SU-DHL-6 (cell line): ENCODE results near the gene SMIM41.

ENCODE experiments used
- H2AFZ ChIP-seq: fragments of 200-600 bp; sonication (generic); 2 replicates; pipeline ENCODE4 v1.6.1; 2014; ENCODE audit warnings: low read depth, mild to moderate bottlenecking, moderate library complexity, mixed read lengths, antibody characterized with exemption, low read length; ENCODE audit not compliant: severe bottlenecking
- H3F3A ChIP-seq: fragments of 200-600 bp; shearing (Covaris generic); 2 replicates; pipeline ENCODE4 v1.6.0; 2016; ENCODE audit warnings: antibody characterized with exemption, mild to moderate bottlenecking; ENCODE audit not compliant: insufficient read depth
- H3K27ac ChIP-seq: fragments of 200-600 bp; sonication (generic); 2 replicates; pipeline ENCODE4 v1.5.1; 2016; ENCODE audit warnings: low read depth, mild to moderate bottlenecking, low read length, moderate library complexity, mixed read lengths
- H3K27me3 ChIP-seq: fragments of 200-600 bp; sonication (generic), shearing (Covaris generic); 2 replicates; pipeline ENCODE4 v1.6.0; 2014; ENCODE audit warnings: mild to moderate bottlenecking, low read length
- H3K36me3 ChIP-seq: fragments of 200-600 bp; sonication (generic); 2 replicates; pipeline ENCODE4 v1.6.1; 2014; ENCODE audit warnings: mild to moderate bottlenecking, low read length, mixed read lengths
- H3K4me2 ChIP-seq: fragments of 300-600, 200-600 bp; shearing (Covaris generic), sonication (generic); 2 replicates; pipeline ENCODE4 v1.6.0; 2014; ENCODE audit warnings: low read length, low read depth, mild to moderate bottlenecking; ENCODE audit not compliant: poor library complexity, severe bottlenecking
- H3K4me3 ChIP-seq: fragments of 200-600 bp; sonication (generic); 2 replicates; pipeline ENCODE4 v1.5.1; 2014; ENCODE audit warnings: antibody characterized with exemption, low read length, mild to moderate bottlenecking, mixed read lengths; ENCODE audit not compliant: insufficient read depth, poor library complexity, severe bottlenecking
- H3K79me2 ChIP-seq: fragments of 200-600 bp; sonication (generic); 2 replicates; pipeline ENCODE4 v1.6.1; 2014; ENCODE audit warnings: mild to moderate bottlenecking, low read length, moderate library complexity; ENCODE audit not compliant: insufficient read depth
- H3K9ac ChIP-seq: fragments of 200-600 bp; sonication (generic); 2 replicates; pipeline ENCODE4 v1.7.0; 2014; ENCODE audit warnings: mild to moderate bottlenecking, low read length
- H3K9me2 ChIP-seq: fragments of 200-600 bp; sonication (generic); replicated peaks from 2 replicates; pipeline ENCODE4 v1.6.1; 2014; ENCODE audit warnings: low read length; ENCODE audit not compliant: insufficient read depth
- H3K9me3 ChIP-seq: fragments of 200-600 bp; sonication (generic); 2 replicates; pipeline ENCODE4 v1.6.1; 2014; ENCODE audit warnings: low read length, mixed read lengths; ENCODE audit not compliant: insufficient read depth
- H4K20me1 ChIP-seq: fragments of 200-600 bp; sonication (generic); 2 replicates; pipeline ENCODE4 v1.6.1; 2014; ENCODE audit warnings: low read depth, mild to moderate bottlenecking, antibody characterized with exemption, low read length, moderate library complexity, mixed read lengths
- EZH2phosphoT487 ChIP-seq: fragments of 200-600 bp; sonication (generic), shearing (Covaris generic); conservative IDR thresholded peaks from 2 replicates; pipeline ENCODE4 v1.6.1; 2018; ENCODE audit warnings: mild to moderate bottlenecking, antibody characterized with exemption, low read length, moderate library complexity, mixed read lengths
- TF ChIP-seq, protein P1 (sequence below): fragments of 200-600 bp; sonication (generic); IDR thresholded peaks from one replicate; pipeline ENCODE4 v1.5.1; 2017; ENCODE audit warnings: antibody characterized with exemption, mild to moderate bottlenecking, low read length, moderate library complexity; ENCODE audit not compliant: insufficient read depth, poor library complexity, severe bottlenecking

SMIM41 gene

GRCh38 chr12:52043386-52044212 lies 35.9 kb upstream of the SMIM41 start:
- no peak overlapping the region for H3K4me2 ChIP-seq
- H4K20me1 ChIP-seq = no peaks in the 10 kb centered on the region
- no peaks in the 10 kb centered on the region for H3K9me2 ChIP-seq
- no peak overlapping the region for H3K9ac ChIP-seq
- H3K27ac ChIP-seq = no peak overlapping the region
- H3K36me3 ChIP-seq = no peaks in the 10 kb centered on the region
- TF ChIP-seq, protein P1, sequence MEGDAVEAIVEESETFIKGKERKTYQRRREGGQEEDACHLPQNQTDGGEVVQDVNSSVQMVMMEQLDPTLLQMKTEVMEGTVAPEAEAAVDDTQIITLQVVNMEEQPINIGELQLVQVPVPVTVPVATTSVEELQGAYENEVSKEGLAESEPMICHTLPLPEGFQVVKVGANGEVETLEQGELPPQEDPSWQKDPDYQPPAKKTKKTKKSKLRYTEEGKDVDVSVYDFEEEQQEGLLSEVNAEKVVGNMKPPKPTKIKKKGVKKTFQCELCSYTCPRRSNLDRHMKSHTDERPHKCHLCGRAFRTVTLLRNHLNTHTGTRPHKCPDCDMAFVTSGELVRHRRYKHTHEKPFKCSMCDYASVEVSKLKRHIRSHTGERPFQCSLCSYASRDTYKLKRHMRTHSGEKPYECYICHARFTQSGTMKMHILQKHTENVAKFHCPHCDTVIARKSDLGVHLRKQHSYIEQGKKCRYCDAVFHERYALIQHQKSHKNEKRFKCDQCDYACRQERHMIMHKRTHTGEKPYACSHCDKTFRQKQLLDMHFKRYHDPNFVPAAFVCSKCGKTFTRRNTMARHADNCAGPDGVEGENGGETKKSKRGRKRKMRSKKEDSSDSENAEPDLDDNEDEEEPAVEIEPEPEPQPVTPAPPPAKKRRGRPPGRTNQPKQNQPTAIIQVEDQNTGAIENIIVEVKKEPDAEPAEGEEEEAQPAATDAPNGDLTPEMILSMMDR = no peak
- no peak for TF ChIP-seq EZH2phosphoT487
- H3K4me3 ChIP-seq = no peak overlapping the region
- no peaks in the 10 kb centered on the region for H3K79me2 ChIP-seq
- no peak overlapping the region for H2AFZ ChIP-seq
- no peaks in the 10 kb centered on the region for H3K9me3 ChIP-seq
- no peaks in the 10 kb centered on the region for H3F3A ChIP-seq
- H3K27me3 ChIP-seq = no peaks in the 10 kb centered on the region

- H3K4me2 ChIP-seq = no peak overlapping the region
- H3K36me3 ChIP-seq = no peaks in the 10 kb centered on the region
- H4K20me1 ChIP-seq = no peaks in the 10 kb centered on the region
- no peak overlapping the region for H3K27ac ChIP-seq
- no peak overlapping the region for H3K9ac ChIP-seq
- H3F3A ChIP-seq = no peaks in the 10 kb centered on the region
- H3K27me3 ChIP-seq = no peaks in the 10 kb centered on the region
- no peak for TF ChIP-seq EZH2phosphoT487
- TF ChIP-seq, protein P1 = no peak
- H3K4me3 ChIP-seq = no peak overlapping the region
- no peak overlapping the region for H2AFZ ChIP-seq
- no peaks in the 10 kb centered on the region for H3K79me2 ChIP-seq
- H3K9me3 ChIP-seq = no peaks in the 10 kb centered on the region
- no peaks in the 10 kb centered on the region for H3K9me2 ChIP-seq
These were observed 35.1 kb upstream of the SMIM41 start for GRCh38 chr12:52044292-52044983.

GRCh38 chr12:52045794-52046199 lies 33.7 kb upstream of the SMIM41 start:
- no peak overlapping the region for H2AFZ ChIP-seq
- H3K4me3 ChIP-seq = no peak overlapping the region
- H3K79me2 ChIP-seq = no peaks in the 10 kb centered on the region
- no peak overlapping the region for H3K27ac ChIP-seq
- no peaks in the 10 kb centered on the region for H3K9me3 ChIP-seq
- no peaks in the 10 kb centered on the region for H4K20me1 ChIP-seq
- H3K9me2 ChIP-seq = no peaks in the 10 kb centered on the region
- no peak overlapping the region for H3K4me2 ChIP-seq
- H3F3A ChIP-seq = no peaks in the 10 kb centered on the region
- TF ChIP-seq, protein P1 = no peak
- no peak for TF ChIP-seq EZH2phosphoT487
- H3K27me3 ChIP-seq = no peaks in the 10 kb centered on the region
- no peaks in the 10 kb centered on the region for H3K36me3 ChIP-seq
- no peak overlapping the region for H3K9ac ChIP-seq
